HG03039 (cell line): ENCODE measurements around the gene KCNMA1.
"Not testable (repeated sequence)": the region's sequence is repeated elsewhere in the genome, so short reads cannot be mapped to it uniquely, and the experiment has no call there.

Experiments
- ATAC-seq: cut with Tn5 transposase; IDR thresholded peaks from one replicate; pipeline ENCODE4 v1.9.1; 2021; ENCODE audit warnings: mild to moderate bottlenecking, moderate library complexity; ENCODE audit not compliant: unreplicated experiment

Gene KCNMA1

GRCh38 chr10:77587416-77587790, 50.2 kb downstream of the KCNMA1 start:
- ATAC-seq, result no peak

- no peak for ATAC-seq
These were observed 50.7 kb downstream of the KCNMA1 start for GRCh38 chr10:77586719-77587415.

- ATAC-seq, result no peak
These were observed 52.7 kb downstream of the KCNMA1 start for GRCh38 chr10:77584938-77585337.

- ATAC-seq, result no peak
These were observed 54.1 kb downstream of the KCNMA1 start for GRCh38 chr10:77583527-77583926.

GRCh38 chr10:77582710-77583115, 54.9 kb downstream of the KCNMA1 start:
- no peak for ATAC-seq

GRCh38 chr10:77581738-77582137, 55.9 kb downstream of the KCNMA1 start:
- ATAC-seq, result no peak

- no peak for ATAC-seq
These were observed 57.1 kb downstream of the KCNMA1 start for GRCh38 chr10:77580482-77580881.

GRCh38 chr10:77578583-77579227, 58.9 kb downstream of the KCNMA1 start:
- ATAC-seq, result no peak

- ATAC-seq, result no peak
These were observed 59.9 kb downstream of the KCNMA1 start for GRCh38 chr10:77577666-77578229.

- no peak for ATAC-seq
These were observed 61.1 kb downstream of the KCNMA1 start for GRCh38 chr10:77576444-77577032.

GRCh38 chr10:77576007-77576367, 61.6 kb downstream of the KCNMA1 start:
- no peak for ATAC-seq

GRCh38 chr10:77575271-77576006, 62.2 kb downstream of the KCNMA1 start:
- no peak for ATAC-seq

- ATAC-seq, result no peak
These were observed 63.2 kb downstream of the KCNMA1 start for GRCh38 chr10:77574438-77574837.

GRCh38 chr10:77572520-77572919, 65.1 kb downstream of the KCNMA1 start:
- ATAC-seq, result not testable (repeated sequence)

GRCh38 chr10:77571490-77571889, 66.1 kb downstream of the KCNMA1 start:
- ATAC-seq, result no peak

- ATAC-seq, result no peak
These were observed 70.6 kb downstream of the KCNMA1 start for GRCh38 chr10:77566914-77567566.

- no peak for ATAC-seq
These were observed 71.4 kb downstream of the KCNMA1 start for GRCh38 chr10:77566236-77566635.

GRCh38 chr10:77565590-77566023, 72.0 kb downstream of the KCNMA1 start:
- no peak for ATAC-seq

- ATAC-seq, result no peak
These were observed 72.6 kb downstream of the KCNMA1 start for GRCh38 chr10:77564731-77565589.
